Thyroid gland (tissue), 4 donors: Measurements from ENCODE around the gene ANKS1A. TPM values are rescaled to one million over a fixed set of nuclear protein-coding genes. Genes with fewer than 3 reads are reported as not detected.

ENCODE experiments used
- DNase-seq, 2 donors: peaks; one replicate each; pipeline ENCODE4 v3.0.0-alpha.2; 2019
- H3K27ac ChIP-seq, 3 donors: fragments of 200-600 bp; sonication (generic); 1 replicate in 2 of 3; 2 replicates in 1 of 3; pipeline ENCODE4 v1.5.1; 2016 to 2019; ENCODE audit warnings: mild to moderate bottlenecking in 1 of 3, moderate library complexity in 1 of 3
- H3K27me3 ChIP-seq: fragments of 200-600 bp; sonication (generic); one replicate; pipeline ENCODE4 v1.5.1; 2019
- H3K36me3 ChIP-seq, 2 donors: fragments of 200-600 bp; sonication (generic); one replicate each; pipeline ENCODE4 v1.5.1; 2016 to 2019
- H3K4me1 ChIP-seq, 2 donors: fragments of 200-600 bp; sonication (generic); one replicate each; pipeline ENCODE4 v1.5.1; 2017 to 2019
- H3K4me3 ChIP-seq, 3 donors: fragments of 200-600 bp; sonication (generic); replicated peaks in 1 of 3; 1 replicate in 2 of 3; 2 replicates in 1 of 3; pipeline ENCODE4 v1.5.1; 2016; ENCODE audit warnings: mild to moderate bottlenecking in 1 of 3
- H3K9me3 ChIP-seq: fragments of 200-600 bp; sonication (generic); one replicate; pipeline ENCODE4 v1.5.1; 2017
- POLR2A ChIP-seq, 2 donors: fragments of 450-650 bp; IDR thresholded peaks; one replicate each; pipeline ENCODE4 v1.6.1; 2017; ENCODE audit warnings: antibody characterized with exemption in 2 of 2, mild to moderate bottlenecking in 2 of 2, moderate library complexity in 1 of 2
- WGBS, 2 donors: methylation state at CpG; one replicate each; pipeline ENCODE4 v1.1.5; 2017; 5-methylcytosine and 5-hydroxymethylcytosine counted together
- intact Hi-C: fragments of 100-400 bp; cut with DNase I; formaldehyde crosslinking; loops from one replicate; pipeline ENCODE4 v1.15.1; 2023
- total RNA-seq, 4 donors: library from RNA; depleted of rRNA; stranded (reverse); fragments of >200 nt; gene quantifications; one replicate each; pipeline ENCODE4 v1.2.3, GENCODE V29; 2016
- TF ChIP-seq, protein P1 (sequence below), 6 experiments: fragments of 200-600 bp in 3 of 6; fragments of 450-650 bp in 3 of 6; sonication (generic) in 3 of 6; IDR thresholded peaks; one replicate each; pipeline ENCODE4 v1.5.1; 2016 to 2019; ENCODE audit warnings: antibody characterized with exemption in 6 of 6, mild to moderate bottlenecking in 2 of 6, inconsistent platforms in 1 of 6, moderate library complexity in 1 of 6

The ANKS1A gene
- total RNA-seq, 4 donors from 2014 or later: 29.9 to 43.8 (median 34.4) TPM

DNA sequence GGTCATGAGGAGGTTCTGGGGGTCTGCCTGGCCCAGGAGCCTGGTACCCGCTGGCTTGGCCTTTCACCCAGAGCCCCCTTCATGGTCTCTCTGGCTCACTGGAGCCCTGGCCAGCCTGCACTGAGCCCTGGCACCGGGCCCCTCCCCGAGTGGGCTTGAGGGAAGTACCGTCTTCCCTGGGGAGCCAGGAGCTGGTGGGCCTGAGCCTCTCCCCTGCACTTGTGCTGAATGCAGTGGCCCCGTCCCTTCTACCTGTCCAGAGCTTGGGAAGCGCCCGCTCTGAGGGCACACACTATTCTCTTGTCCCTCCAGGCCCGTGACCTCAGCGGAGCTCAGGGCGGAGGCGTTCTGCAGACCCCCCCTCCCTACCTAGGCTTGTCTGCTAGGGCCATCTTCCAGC, 189.8 kb downstream of the ANKS1A start:
- Histone ChIP-seq H3K4me3 (no peak overlapping the region), H3K4me1 (peaks cover 0 to 2% of the 10 kb centered on the region in 2 donors), H3K36me3 (peaks cover 55 to 57% of the 10 kb centered on the region in 2 donors), H3K27ac (no peak overlapping the region), H3K9me3 (no peaks in the 10 kb centered on the region), H3K27me3 (no peaks in the 10 kb centered on the region)
- TF ChIP-seq, protein P1, sequence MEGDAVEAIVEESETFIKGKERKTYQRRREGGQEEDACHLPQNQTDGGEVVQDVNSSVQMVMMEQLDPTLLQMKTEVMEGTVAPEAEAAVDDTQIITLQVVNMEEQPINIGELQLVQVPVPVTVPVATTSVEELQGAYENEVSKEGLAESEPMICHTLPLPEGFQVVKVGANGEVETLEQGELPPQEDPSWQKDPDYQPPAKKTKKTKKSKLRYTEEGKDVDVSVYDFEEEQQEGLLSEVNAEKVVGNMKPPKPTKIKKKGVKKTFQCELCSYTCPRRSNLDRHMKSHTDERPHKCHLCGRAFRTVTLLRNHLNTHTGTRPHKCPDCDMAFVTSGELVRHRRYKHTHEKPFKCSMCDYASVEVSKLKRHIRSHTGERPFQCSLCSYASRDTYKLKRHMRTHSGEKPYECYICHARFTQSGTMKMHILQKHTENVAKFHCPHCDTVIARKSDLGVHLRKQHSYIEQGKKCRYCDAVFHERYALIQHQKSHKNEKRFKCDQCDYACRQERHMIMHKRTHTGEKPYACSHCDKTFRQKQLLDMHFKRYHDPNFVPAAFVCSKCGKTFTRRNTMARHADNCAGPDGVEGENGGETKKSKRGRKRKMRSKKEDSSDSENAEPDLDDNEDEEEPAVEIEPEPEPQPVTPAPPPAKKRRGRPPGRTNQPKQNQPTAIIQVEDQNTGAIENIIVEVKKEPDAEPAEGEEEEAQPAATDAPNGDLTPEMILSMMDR (IDR thresholded peaks at IDR 0.05): no peak
- TF ChIP-seq POLR2A (IDR thresholded peaks at IDR 0.05): no peak
- no peak for DNase-seq
- WGBS, 2 donors: 91 to 95% methylated on average over 10 of the region's 11 CpGs
- intact Hi-C loops: loop anchor here (10.0 kb wide), 1 partner anchor 56 kb away; no protein-coding TSS in a partner anchor

DNA sequence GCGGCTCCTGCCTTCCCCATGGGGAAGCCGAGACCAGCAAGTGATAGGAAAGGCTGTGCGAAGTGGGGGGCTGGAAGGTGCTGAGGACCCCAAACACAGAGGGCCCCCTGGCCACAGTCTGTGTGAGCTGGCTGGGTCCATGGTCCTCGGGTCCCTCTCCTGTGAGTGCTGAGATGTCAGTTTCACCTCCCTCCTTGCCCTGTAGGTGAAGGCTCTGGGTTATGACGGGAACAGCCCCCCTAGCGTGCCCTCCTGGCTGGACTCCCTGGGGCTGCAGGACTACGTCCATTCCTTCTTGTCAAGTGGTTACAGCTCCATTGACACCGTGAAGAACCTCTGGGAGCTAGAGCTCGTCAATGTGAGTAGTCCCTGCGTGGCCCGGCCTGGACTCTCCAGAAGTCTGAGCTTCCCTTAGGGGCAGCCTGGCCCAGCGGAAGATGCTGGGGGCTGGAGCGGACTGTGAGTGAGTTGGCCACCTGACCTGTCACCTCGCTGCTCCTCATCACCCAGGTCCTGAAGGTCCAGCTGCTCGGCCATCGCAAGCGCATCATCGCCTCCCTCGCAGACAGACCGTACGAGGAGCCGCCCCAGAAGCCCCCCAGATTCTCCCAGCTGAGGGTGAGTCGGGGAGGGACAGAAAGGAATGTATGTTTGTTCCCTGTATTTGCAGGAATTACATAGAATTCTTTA, 190.4 kb downstream of the ANKS1A start:
- TF ChIP-seq POLR2A (IDR thresholded peaks at IDR 0.05): no peak
- TF ChIP-seq, protein P1 (IDR thresholded peaks at IDR 0.05): no peak
- no peak for DNase-seq
- WGBS, 2 donors: 91 to 95% methylated on average over 11 to 20 of the region's 23 CpGs
- no peaks in the 10 kb centered on the region for H3K9me3 ChIP-seq
- no peak overlapping the region for H3K27ac ChIP-seq
- H3K4me3 ChIP-seq: no peak overlapping the region
- H3K27me3 ChIP-seq: no peaks in the 10 kb centered on the region
- H3K4me1 ChIP-seq: peaks cover 0 to 2% of the 10 kb centered on the region in 2 donors
- H3K36me3 ChIP-seq: peaks cover 60 to 63% of the 10 kb centered on the region in 2 donors
- intact Hi-C loops: loop anchor here (10.0 kb wide), 1 partner anchor 55 kb away; no protein-coding TSS in a partner anchor

- intact Hi-C loops: no loop called here
- H3K4me3 ChIP-seq: no peak overlapping the region
- DNase-seq: no peak
- H3K27ac ChIP-seq: no peak overlapping the region
- no peaks in the 10 kb centered on the region for H3K9me3 ChIP-seq
- no peak for TF ChIP-seq POLR2A (IDR thresholded peaks at IDR 0.05)
- TF ChIP-seq, protein P1 (IDR thresholded peaks at IDR 0.05): no peak
- WGBS, 2 donors: 93 to 95% methylated on average over 10 to 13 of the region's 13 CpGs
- peaks cover 0 to 2% of the 10 kb centered on the region in 2 donors for H3K4me1 ChIP-seq
- H3K27me3 ChIP-seq: no peaks in the 10 kb centered on the region
- H3K36me3 ChIP-seq: peaks cover 67 to 69% of the 10 kb centered on the region in 2 donors
Measured at GRCh38 chr6:35080016-35080680, 191.1 kb downstream of the ANKS1A start.

- no peak overlapping the region for H3K4me3 ChIP-seq
- DNase-seq: no peak
- intact Hi-C loops: no loop called here
- 90% methylated on average over 11 to 21 of the region's 21 CpGs for WGBS, 2 donors
- no peaks in the 10 kb centered on the region for H3K9me3 ChIP-seq
- no peak for TF ChIP-seq POLR2A (IDR thresholded peaks at IDR 0.05)
- TF ChIP-seq, protein P1 (IDR thresholded peaks at IDR 0.05): no peak
- H3K36me3 ChIP-seq: peaks cover 74 to 77% of the 10 kb centered on the region in 2 donors
- H3K27ac ChIP-seq: no peak overlapping the region
- peaks cover 0 to 2% of the 10 kb centered on the region in 2 donors for H3K4me1 ChIP-seq
- no peaks in the 10 kb centered on the region for H3K27me3 ChIP-seq
Measured at GRCh38 chr6:35080821-35081425, 191.9 kb downstream of the ANKS1A start.
